Spleen (tissue), 7 donors: ENCODE measurements around the gene SLCO4A1.

ENCODE experiments used
- CTCF ChIP-seq, 11 experiments: fragments of 200-600 bp in 7 of 11; fragments of 450-650 bp in 4 of 11; sonication (generic) in 4 of 11; IDR thresholded peaks in 8 of 11; conservative IDR thresholded peaks in 3 of 11; 1 replicate in 7 of 11; 2 replicates in 4 of 11; pipeline versions ENCODE4 v1.4.0 to v1.8.0; 2016 to 2021; ENCODE audit warnings: antibody characterized with exemption in 11 of 11, inconsistent platforms in 4 of 11, mild to moderate bottlenecking in 1 of 11
- POLR2A ChIP-seq, 3 donors: fragments of 450-650 bp; IDR thresholded peaks; one replicate each; pipeline ENCODE4 v1.5.1; 2017; ENCODE audit warnings: antibody characterized with exemption in 3 of 3, mild to moderate bottlenecking in 1 of 3
- donor health status: DM: no; HTN: no; CAD: no; lungs with moderate emphysema.
- donor health status: DM: no; HTN: no; CAD: no.
- donor health status: DM: no; HTN: no; CAD: no.

- TF ChIP-seq CTCF (IDR thresholded peaks at IDR 0.05 in 8 of 11, conservative IDR thresholded peaks at IDR 0.05 in 3 of 11) (no peak), POLR2A (IDR thresholded peaks at IDR 0.05) (no peak)
Observed at GRCh38 chr20:62692801-62693523, 50.7 kb downstream of the SLCO4A1 start.
